UCSD-AML1 (cell line): ENCODE results near the gene SP9.
"Not testable (repeated sequence)": the region's sequence is repeated elsewhere in the genome, so short reads cannot be mapped to it uniquely, and the experiment has no call there.

ENCODE experiments used
- DNase-seq: peaks from one replicate; lab custom pipeline; 2025; ENCODE audit not compliant: unreplicated experiment; lab: John Stamatoyannopoulos, UW

The SP9 gene

DNA sequence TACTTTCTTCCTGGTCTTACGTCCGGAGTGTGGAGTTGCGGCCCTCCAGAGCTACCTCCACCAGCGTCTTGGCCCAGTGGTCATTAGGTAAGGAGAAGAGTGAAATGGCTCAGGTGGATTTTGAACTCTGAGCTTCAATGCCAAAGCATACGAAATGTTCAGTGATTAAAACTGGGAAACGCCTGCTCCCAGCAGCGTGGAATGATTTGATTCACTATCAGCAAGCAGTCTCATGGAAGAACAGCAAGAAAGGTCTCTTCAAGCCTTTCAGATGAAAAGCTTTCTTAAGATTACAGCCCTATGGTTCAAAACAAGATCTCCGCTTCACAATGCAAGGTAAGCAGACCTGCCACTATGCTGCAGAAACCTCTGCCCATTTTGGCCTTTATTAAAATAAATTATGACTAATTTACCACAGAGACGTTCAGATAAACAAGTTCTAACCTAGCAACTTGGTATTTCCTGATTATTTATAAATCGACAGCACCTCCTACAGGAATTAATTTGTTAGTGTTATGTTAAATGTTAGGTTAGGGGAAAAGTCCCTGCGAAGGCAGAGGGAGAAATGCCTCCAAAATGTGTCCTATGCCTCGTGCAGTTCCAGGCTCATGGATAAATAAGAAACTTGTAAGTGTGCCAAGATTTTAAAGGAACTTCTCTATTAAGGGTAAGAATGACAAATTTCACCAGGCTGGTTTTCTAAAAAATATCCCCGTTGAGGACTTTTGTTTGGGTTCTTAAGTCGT lies 10.1 kb downstream of the SP9 start:
- DNase-seq, result no peak

DNA sequence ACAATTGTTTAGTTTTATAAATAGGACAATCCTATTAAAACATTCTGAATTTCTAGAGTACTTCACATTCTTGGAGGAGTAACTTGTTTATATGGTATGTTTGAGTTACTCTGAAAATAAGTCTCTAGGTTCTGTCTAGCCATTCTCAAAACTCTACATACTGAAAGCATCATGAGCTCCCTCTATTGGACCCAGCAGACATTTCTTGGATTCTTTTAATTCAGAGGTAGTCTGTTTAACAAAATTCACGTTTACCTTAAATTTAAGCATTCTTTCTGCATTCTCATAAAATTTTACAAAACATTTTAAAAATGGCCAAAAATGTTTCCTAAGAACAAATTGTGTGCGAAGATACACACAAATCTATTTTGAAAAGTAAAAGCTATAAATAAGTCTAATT lies 15.3 kb downstream of the SP9 start:
- DNase-seq, result no peak

DNA sequence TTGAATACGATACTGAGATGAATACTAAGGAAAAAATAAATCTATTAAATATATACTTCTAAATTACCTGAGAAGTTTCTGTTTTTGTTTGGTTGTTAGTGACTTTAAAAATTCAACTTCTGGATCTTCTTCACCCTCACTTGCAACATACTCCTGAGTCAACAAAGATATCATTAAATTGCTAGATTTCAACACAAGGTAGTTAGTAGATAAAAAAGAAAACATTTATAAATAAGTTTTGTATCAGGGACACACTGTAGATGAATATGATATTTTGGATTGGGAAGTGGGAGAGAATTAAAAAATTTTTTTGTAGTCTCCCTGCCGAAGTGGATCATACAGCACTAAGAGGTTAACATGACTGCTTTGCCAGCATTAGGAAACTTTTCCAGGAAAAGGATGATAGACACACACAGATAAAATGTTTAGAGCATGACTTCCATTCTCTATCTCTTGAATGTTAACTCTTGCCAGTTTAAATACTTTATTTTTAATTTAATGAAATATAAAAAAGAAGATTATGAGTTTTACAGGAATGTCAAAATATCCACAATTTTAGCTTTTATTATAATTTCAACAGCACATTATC lies 15.9 kb downstream of the SP9 start:
- DNase-seq, result no peak

DNA sequence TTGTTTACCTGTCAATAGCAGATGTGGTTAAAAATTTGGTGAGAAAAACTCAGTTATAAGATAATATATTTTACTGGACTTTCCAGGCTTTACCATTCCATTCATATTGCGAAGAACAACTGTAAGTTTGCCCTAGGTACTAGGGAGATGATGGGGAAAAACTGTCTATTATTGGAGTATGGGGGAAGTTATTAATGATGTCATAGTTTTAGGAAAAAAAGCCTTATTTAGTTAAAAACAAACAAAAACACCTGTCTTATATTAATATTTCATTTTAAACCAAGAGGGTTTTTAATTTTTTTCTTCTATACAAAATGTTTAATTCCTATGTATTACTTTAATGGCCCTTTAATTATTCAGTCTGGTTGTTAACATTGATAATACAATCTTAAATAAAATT lies 18.2 kb downstream of the SP9 start:
- no peak for DNase-seq

DNA sequence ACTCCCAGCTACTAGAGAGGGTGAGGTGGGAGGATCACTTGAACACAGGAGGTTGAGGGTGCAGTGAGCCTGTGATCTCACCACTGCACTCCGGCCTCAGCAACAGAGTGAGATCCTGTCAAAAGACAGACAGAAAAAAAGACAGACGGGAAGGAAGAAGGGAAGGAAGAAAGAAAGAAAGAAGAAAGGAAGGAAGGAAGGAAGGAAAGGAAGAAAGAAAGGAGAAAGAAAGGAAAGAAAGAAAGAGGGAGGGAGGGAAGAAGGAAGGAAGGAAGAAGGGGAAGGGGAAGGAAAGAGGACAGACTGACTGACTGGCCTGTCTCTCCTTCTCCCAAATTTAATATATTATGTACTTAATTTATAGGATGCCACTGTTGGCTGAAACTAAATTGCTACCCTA lies 21.6 kb downstream of the SP9 start:
- no peak for DNase-seq

DNA sequence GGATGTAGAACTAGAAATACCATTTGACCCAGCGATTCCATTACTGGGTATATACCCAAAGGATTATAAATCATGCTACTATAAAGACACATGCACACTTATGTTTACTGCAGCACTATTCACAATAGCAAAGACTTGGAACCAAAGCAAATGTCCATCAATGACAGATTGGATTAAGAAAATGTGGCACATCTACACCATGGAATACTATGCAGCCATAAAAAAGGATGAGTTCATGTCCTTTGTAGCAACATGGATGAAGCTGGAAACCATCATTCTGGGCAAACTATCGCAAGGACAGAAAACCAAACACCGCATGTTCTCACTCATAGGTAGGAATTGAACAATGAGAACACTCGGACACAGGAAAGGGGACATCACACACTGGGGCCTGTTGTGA lies 24.9 kb downstream of the SP9 start:
- DNase-seq, result not testable (repeated sequence)

DNA sequence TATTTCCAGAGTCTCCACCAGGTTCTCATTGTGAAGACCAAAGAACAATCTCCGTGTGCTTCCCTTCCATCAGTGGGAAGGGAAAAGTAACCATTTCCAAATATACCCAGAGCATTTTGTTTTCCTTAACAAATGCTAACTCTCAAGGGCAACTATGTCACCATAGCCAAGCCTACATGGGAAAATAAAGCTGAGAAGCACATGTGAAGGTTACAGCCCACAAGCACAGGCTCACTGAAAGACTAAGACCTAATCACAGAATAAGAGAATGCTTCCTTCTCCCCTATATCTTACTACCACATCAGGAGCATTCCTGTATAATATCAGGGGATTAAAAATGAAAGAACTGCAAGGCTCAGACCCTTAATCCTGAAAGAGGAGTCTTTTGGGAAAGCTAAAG lies 28.2 kb downstream of the SP9 start:
- DNase-seq, result no peak

DNA sequence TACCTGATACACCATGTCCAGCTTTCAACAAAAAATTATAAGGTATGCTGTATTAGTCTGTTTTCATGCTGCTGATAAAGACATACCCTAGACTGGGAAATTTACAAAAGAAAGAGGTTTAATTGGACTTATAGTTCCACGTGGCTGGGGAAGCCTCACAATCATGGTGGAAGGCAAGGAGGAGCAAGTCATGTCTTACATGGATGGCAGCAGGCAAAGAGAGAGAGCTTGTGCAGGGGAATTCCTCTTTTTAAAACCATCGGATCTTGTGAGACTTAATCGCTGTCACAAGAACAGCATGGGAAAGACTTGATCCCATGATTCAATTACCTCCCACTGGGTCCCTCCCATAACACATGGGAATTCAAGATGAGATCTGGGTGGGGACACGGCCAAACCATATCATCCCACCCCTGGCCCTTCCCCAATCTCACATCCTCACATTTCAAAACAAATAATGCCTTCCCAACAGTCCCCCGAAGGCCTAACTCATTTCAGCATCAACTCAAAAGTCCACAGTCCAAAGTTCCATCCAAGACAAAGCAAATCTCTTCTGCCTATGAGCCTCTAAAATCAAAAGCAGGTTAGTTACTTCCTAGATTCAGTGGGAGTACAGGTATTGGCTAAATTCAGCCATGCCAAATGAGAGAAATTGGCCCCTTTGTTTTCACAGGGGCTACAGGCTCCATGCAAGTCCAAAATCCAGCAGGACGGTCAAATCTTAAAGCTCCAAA lies 28.9 kb downstream of the SP9 start:
- DNase-seq, result not testable (repeated sequence)

DNA sequence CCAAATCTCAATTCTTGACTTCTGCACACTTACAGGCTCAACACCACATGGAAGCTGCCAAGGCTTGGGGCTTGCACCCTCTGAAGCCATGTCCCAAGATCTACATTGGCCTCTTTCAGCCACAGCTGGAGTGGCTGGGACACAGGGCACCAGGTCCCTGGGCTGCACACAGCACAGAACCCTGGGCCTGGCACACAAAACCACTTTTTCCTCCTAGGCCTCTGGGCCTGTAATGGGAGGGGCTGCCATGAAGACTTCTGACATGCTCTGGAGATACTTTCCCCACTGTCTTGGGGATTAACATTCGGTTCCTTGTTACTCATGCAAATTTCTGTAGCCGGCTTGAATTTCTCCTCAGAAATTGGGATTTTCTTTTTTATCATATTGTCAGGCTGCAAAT lies 29.9 kb downstream of the SP9 start:
- DNase-seq, result no peak

DNA sequence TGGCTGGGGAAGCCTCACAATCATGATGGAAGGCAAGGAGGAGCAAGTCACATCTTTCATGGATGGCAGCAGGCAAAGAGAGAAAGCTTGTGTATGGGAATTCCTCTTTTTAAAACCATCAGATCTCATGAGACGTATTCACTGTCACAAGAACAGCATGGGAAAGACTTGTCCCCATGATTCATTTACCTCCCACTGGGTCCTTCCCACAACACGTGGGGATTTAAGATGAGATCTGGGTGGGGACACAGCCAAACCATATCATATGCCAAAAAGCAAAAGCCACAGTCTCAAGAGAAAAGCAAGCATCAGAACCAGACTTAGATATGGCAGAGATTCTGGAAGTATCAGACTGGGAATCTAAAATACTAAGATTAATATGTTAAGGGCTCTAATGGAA lies 30.8 kb downstream of the SP9 start:
- DNase-seq, result no peak

DNA sequence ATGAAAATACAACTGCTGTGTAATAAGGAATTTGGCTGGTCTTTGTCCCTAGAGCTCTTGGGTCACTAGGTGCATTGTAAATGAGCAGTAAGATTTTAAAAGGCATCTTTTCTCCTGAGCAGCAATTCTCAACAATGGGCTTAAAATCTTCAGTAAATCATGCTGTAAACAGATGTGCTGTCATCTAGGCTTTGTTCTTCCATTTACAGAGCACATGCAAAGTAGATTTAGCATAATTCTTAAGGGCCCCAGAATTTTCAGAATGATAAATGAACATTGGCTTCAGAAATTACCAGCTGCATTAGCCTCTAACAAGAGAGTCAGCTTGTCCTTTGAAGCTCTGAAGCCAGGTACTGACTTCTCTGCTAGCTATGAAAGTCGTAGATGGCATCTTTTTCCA lies 33.9 kb downstream of the SP9 start:
- DNase-seq, result no peak

DNA sequence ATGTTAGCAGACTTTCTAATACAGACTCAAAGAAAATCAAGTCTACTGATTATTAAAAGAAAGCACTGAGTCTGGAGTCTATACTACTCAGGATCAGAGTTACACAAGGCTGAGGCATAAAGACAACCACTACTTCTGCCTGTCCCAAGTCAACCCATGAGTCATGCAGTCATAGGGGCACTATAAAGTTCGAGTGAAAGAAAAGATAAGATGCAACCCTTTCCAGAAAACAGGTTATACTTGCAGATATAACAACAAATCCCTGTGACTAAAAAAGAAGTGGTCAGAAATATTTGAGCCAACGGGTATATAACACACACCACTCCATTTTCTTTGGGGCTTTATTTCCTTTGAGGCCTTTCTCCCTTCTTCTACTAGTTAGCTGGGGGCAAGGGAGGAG lies 42.2 kb downstream of the SP9 start:
- DNase-seq, result no peak

DNA sequence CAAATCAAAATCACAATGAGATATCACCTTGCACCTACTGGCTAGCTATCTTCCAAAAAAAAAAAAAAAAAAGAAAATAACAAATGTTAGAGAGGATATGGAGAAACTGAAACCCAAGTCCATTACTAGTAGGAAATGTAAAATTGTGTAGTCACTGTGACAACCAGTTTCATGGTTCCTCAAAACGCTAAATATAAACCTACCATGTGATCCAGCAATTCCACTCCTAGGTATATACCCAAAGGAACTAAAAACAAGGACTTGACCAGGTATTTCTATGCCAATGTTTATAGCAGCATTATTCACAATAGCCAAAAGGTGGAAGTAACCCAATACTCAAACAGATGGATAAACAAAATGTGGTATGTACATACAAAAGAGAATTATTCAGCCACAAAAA lies 49.0 kb downstream of the SP9 start:
- no peak for DNase-seq

DNA sequence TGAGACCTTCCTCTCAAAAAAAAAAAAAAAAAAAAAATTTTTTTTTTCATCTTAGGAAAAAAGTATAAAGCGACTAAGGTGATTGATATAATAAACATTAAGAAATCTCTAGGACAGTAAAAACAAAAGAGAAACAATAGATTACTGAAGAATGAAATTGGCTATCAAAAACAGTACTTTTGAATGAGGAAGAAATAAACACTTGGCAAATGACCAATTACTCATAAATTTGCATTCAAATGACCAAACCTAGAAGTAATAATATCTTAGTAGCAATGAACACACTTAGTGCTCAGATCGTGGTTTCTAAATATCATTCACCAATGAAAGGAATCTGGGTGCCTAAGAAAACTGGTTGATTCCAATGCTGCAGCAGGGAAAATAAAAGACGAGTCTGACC lies 50.4 kb downstream of the SP9 start:
- no peak for DNase-seq
